HG03025 (cell line): ENCODE data around the gene HES3.

Source experiments
- ATAC-seq: cut with Tn5 transposase; IDR thresholded peaks from one replicate; pipeline ENCODE4 v1.9.1; 2021; ENCODE audit warnings: mild to moderate bottlenecking, moderate library complexity; ENCODE audit not compliant: unreplicated experiment, low FRiP score

HES3 gene

DNA sequence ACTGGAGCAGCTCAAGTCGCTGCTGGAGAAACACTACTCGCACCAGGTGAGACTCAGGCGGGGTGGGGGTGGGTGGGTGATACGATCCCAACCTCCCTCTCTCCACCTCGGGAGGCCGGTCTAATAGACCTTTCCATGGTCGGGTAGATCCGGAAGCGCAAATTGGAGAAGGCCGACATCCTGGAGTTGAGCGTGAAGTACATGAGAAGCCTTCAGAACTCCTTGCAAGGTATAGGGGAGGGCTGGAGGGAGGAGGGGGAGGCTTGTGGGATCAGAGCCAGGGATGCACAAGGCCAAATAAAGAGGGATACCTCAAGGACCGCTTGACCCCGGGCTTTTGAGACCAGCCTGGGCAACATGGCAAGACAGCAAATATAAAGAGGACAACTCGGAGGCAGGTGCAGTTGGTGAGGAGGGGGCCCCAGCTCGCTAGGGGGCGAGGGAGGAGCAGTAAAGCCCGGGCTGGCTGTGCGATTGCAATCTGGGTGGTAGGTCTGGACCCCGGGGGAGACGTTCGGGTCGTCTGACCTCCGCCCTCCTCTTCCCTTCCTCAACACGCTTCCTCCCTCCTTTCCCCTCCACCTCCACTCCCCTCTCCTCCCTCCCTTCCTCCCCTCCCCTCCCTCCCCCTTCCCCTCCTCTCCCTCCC lies 546 bp downstream of the HES3 start:
- ATAC-seq = no peak

DNA sequence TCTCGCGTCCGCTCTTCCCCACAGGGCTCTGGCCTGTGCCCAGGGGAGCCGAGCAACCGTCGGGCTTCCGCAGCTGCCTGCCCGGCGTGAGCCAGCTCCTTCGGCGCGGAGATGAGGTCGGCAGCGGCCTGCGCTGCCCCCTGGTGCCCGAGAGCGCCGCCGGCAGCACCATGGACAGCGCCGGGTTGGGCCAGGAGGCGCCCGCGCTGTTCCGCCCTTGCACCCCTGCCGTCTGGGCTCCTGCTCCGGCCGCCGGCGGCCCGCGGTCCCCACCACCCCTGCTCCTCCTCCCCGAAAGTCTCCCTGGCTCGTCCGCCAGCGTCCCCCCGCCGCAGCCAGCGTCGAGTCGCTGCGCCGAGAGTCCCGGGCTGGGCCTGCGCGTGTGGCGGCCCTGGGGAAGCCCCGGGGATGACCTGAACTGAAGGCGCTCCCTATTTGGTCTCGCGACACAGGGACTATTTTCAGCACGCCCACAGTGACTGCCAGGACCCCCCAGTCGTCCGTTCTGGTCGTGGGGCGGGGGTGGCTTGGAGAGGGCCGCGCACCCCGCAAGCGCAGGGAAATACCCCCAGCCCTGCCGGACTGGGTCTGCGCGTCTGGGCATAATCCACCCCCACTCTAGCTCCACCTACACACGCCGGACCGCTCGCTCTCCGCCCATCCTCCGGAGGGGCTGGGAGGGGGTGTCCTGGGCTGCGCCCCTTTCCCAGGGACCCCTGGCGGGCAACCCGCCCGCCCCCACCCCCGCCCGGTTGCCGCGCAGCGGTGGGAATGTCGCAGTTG lies 1.3 kb downstream of the HES3 start:
- ATAC-seq = no peak

DNA sequence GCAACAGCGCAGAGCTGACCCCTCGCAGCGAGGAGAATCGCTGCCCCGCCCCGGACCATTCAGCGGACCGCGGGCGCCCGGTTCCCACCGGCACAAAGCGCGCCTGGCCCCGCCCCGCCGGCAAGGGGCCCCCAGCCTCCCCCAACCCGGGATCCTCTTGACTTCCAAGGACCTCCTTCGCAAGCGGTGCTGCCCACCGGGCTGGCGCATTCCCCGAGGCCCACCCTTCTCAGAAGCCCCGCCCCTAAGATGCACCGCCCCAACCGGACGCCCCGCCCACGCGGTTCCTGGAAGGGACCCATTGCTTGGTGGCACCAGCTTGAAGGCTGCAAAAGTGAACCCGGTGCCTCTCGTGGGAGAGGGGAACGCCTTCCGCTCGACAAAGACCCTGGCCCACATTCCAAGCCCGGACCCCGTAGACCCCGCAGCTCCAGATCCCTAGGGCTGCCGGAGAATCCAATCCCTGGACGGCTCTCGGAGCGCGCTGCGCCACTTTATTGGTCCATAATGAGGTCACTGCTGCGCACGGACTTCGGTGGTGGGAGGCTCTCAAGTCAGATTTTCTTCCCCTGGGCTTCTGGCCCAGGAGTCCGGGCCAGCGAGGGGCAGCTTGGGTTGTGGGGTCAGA lies 2.0 kb downstream of the HES3 start:
- no peak for ATAC-seq

DNA sequence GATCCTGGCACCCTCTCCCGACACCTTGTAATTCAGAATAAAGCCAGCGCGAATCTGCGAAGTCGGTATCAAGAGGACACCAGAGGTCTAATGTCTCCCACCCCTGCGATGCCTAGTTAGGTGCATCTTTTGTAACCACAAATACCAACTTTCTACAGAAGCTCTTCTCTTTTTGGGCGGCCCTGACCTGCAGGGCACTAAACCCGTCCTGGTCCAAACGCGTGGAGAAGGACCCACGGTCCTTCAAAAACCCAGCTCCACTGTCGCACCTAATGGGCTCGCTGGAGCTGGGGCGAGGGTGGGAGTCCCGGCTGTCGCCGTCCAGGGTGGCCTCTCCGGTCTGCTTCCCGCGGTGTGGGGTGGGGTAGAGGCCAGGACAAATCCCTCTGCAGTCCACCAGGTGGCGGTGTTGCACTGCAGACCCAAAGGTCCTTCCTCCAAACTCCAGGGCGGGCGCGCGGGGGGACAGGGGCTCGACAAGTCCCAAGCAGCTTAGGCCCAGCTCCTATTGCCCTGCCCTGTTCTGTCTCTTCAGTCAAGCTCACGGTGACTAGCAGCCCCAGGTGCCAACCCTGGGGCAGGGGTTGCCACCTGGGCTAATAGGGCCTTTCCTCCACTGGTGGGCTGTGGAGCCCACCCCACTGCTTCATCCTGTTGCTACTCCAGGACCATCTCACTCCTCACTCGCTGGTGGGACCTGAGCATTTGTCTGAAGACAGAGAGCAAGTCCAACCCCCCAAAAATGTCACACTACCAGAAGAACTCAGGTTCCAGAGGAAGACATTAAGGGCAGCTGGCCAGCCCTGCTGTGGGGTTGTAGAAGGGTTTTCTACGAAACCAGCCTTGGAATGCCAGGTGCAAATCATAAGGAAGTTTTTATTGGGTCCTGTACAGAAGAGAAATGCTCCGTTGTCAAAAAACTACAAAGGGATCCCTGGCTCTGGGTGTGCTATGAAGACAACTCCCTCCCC lies 2.8 kb downstream of the HES3 start:
- ATAC-seq = no peak

DNA sequence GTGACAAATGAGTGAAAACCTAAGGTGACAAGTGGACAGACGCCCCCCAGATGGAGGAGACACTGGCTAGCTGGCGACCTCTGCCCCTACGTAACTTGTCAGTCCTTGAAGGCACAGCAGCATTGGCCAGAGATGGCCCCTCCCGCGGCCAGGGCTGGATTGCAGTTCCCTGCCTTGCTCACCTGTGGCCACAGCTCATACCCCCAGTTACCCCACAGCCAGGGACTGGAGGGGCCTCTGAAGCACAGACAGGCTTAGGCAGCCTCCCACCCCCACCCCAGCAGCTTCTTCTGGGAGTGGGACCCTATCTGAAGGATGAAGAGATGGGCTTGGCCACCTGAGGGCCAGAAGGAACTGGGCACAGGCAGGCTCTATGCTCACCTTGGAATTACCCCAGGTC lies 3.7 kb downstream of the HES3 start:
- no peak for ATAC-seq

DNA sequence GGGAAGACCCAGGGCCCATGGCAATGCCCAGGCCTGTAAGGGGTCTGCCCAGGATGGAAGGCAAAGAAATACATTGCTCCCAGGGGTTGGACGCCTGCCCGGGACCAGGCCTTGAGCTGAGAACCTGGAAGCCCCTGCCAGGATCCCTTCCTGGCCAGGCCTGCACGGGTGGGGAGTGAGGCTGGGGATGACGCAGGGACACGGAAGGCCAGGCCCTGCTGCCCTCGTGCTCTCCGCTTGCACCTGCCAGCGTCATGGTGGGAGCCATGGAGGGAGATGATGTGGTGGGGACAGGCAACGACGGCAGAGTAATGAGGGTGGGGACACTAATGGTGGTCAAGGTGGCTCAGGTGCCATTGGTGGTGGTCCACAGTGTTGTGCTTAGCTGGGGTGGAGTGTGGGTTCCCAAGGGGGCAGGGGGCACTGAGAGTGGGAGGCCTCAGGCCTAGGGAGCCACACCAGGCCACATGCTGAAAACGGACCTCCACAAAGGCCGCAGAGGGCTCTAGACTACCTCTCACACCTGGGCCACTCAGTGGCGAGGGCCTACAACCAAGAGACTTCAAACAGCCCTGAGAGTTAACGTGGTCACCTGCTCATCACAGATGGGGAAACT lies 4.3 kb downstream of the HES3 start:
- no peak for ATAC-seq

DNA sequence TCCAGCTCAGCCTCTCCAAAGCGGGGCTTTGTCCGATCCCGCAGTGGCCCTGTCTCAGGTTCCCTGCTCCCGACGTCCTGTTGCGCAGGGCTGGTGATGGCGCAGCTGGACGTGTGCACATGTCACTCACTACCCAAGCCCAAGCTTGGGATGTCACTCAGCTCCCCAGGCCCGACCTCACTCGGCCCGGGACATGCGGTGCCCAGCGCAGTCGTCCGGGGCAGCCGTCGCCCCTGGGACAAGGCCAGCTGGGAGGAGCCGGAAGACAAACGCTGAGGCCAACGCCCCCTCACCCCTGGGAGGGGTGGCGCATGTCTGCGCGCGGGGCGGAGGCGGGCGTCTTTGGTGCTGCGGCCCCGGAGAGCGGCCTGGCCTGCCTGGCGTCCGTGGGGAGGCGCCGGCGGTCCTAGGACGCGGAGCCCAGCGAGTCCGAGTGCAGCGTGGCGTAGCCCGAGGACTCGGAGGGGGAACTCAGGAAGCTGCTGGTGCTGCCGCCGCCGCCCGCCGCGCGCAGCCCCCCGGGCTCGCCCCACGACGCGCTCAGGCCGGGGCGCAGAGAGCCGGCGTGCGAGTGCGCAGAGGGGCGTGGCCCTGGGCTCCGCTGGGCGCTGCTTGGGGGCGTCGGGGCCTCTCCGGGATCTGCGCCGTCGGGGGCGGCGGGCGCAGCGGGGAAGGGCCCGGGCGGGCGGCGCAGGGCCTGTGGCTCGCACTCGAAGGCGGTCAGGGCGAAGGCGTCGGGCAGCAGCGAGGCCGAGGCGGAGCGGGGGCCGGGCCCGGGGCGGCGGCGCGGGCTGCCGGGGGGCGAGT lies 5.2 kb downstream of the HES3 start:
- ATAC-seq = no peak

DNA sequence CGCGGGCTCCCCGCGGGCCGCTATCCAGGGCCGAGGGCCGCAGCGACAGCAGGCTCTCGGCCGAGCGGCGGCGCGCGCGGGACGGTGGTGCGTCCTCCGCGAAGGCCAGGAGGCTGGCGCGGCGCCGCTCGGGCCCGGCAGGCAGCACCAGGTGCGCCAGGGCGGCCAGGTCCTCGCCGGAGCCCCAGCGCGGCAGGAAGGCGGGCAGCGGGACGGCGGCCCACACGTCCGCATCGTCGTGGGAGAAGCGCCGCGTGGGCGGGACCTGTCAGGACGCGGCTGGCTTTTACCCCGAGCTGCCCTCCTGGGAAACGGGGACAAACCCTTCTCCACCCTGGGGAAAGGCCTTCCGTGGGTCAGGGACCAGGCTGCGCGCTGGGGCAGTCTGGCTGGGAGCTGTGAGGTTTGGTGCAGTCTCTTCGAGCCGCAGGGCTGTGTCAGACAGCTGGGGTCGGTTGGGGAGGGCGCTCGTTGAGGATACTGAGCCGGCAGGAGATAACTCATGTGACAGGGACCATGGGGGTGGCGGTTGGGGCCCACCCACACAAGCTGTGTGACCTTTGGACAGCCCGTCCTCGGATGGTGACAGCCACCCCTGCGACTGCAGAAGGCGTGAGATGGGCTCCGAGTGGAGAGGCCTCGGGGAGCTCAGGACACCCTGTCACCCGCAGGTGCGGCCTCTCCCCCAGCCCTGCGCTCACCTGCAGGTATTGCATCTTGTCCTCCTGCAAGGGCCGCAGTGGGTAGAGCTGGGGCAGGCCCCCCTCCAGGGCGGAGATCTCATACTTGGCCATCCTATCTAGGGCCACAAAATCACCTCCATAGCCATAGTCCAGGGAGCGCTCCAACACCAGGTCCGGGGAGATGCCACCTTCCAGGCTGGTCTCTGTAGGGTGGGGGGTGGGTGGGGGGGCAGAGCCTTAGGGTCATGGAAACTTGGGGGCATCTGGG lies 6.0 kb downstream of the HES3 start:
- ATAC-seq = no peak

DNA sequence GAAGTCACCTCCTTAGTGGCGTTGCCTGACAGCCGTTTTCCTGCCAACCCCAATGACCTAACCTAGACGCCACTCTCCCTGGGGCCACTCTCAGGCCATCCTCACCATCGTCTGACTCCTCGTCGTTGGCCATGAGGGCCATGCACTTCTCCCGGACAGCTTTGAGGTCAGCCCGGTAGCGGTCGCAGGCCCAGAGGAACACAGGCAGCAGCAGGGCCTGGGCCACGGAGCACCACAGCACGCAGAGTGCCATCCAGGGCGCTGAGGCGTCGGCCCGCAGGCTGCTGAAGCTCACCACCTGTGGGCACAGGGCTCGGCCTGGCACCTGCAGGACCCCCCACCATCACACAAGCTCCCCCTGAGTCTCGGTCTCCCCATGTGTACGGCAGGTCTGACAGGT lies 7.3 kb downstream of the HES3 start:
- no peak for ATAC-seq

DNA sequence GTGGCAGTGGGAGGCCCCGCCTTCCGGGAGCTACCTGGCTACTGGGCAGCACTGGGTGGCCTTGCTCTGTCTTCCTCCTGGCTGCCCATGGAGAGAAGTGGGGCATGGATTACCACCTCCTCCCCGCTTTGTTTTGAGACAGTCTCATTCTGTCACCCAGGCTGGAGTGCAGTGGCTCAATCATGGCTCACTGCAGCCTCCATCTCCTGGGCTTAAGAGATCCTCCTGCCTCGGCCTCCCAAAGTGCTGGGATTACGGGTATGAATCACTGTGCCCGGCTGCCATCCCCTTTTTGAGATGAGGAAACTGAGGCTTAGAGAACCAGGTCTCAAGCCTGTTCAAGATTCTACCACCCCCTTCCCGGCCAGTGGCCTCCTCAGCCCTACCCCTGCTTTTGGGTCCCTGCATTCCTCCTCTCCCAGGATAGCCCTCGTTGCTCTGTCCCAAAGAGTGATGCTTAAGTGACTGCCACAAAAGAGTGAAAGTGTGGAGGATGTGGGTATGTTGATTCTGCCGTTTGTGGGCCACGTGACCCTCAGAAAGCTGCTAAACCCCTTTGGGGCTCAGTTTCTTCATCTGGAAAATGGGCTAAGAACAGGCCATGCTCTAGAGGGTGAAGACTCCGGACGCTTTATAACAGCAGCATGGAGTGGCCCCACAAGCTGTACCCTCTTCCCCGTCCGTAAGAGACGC lies 7.8 kb downstream of the HES3 start:
- no peak for ATAC-seq

DNA sequence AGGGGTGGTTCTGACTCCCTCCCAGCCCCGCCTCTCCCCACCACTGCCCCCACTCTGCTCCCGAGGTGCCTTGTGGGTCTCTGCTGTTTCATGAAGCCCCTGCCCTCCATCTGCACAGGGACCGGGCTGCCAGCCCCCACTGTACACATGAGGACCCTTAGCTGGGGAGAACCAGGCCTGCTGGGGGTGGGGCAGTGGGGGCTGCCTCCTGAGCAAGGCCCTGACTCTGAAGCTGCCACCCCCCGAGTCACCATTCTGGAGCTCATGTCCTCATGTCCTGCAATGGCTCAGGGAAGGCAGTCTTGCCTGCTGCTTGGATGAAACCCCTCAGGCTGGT lies 8.4 kb downstream of the HES3 start:
- no peak for ATAC-seq

DNA sequence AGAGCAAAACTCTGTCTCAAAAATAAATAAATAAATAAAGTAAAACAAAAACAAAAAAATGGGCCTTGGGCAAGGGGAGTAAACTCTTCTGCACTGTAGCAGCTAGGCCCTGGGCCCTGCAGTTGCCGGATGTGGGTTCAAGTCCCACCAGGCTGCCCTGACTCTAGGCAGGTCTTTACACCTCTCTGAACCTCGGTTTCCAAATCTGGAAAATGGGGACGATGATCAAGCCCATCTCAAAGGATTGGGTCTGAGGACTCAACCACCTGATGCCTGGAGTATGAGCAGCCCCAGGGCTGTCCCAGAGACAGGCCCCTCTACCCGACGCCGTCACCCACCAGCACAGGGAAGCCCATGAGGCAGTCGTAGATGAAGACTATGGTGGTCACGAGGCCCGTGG lies 9.4 kb downstream of the HES3 start:
- ATAC-seq = no peak

DNA sequence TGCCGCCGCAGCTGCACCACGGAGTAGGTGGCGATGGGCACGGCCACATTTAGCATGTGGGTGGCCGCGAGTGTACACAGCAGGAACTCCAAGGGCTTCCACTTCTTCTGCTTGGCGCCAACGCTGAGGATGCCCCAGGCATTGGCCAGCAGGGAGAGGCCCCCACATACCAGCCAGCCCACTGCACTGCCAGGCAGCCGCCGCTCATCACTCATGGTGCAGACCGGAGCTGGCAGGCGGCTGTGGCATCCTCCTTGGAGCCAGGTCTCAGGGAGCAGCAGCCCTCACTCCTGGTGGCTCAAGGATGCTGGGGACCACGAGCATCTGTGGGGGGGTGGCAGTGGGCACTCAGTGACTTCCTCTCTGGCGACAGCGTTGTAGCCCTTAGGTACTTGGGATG lies 10.7 kb downstream of the HES3 start:
- ATAC-seq = no peak

DNA sequence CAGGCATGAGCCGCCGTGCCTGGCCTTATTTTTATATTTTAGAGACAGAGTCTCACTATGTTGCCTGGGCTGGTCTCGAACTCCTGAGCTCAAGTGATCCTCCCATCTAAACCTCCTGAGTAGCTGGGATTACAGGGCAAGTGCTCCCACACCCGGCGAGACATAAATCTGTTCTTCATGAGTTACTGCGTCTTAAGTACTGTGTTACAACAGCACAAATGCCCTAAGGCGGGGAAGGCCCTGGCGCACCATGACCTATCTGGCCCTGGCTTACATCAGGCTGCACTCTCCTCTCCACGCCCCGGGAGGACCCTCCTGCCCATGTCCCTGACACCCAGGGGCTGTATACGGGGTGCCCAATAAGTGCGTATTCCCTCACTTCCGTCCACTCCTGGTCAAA lies 12.7 kb downstream of the HES3 start:
- ATAC-seq = no peak

DNA sequence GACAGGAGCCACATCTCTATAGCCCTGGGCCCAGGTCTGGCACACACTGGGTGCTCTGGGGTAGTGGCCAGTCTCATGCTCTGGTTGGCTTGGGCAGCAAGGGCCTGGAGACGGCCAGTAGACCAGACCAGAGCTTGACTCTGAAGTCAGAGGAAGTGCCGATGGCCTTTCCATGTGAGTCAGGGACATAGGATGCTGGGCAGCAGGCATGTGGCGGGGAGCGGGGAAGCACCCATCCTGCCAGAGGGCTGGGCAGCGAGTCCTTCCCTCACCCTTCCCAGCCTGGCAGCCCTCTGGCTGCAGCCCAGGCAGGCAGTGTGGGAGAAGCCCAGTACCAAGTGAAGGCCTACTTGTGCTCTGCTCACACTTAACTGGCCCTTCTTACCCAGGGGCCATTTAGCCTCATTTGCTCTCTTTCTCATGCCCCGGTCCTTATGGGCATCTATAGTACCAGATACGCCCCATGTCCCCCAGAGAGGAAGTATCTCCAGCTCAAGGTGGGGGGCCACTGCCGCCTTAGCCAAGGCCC lies 13.6 kb downstream of the HES3 start:
- no peak for ATAC-seq

DNA sequence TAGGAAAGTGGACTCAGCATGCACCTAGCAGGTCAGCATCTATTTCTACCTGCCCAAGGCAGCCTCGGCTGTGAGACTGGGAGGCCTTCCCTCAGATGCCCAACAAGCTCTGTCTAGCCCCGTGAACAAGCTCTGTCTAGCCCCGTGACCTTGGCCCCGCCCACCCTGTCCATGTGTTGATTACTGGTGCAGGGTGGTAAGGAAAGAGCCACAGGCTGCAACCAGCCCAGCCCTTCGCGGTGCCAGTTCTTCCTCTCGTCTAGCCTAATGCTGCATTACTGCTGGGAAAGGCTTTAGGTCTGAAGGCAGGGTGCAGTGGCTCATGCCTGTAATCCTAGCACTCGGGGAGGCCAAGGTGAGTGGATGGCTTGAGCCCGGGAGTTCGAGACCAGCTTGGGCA lies 14.7 kb downstream of the HES3 start:
- ATAC-seq = no peak

DNA sequence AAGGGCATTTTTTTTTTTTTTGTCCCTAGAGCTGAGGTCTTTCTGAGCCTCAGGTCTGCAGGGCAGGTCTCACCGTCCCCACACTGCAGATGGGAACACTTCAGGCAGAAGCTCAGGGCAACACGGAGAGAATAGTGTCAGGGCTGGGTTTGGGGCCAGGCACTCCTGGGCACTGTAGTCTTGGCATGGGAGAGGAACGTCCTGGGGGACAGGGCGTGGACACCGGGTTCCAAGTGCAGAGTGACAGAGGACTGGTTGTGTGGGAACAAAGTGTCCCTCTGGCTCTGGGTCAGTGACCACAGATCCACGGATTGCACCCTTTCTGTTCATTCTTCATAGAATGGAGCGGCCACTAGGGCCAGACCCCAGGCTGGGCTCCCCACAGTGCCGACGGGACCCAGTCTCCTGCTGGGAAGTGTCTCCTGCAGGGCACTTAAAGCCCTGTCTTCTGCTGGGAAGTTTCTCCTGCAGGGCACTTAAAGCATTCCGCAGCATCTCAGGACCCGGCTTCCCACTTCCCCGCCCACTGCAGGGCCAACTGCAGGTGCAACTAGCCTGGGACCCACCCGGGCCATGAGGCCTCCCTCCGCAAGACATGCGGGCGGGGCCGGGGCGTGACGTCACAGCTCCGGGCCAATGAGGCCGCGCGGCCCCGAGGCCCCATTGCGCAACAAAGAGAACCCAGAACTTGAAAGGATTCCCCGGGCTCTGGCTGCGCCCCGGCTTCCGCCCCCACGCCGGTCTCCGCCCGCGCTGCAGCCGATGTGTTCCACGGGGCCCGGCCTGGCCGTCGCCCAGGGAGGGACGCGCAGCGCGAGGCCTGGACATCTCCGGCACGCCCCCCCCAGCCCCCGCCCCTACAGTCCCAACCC lies 15.7 kb downstream of the HES3 start:
- ATAC-seq = no peak
